IMR-90 (cell line): Measurements from ENCODE around the gene SERPINA9. TPM values are rescaled to one million over a fixed set of nuclear protein-coding genes. Genes with fewer than 3 reads are reported as not detected.

Source experiments
- ATAC-seq: fragments of 200-7000 bp; cut with Tn5 transposase; 2 replicates; pipeline ENCODE4 v1.9.1; 2020; ENCODE audit warnings: low read depth, mild to moderate bottlenecking, moderate library complexity
- BruUV-seq: library from RNA; stranded (reverse); fragments of 400-500 nt; replicated peaks from 2 replicates; lab custom pipeline; 2021; lab: Mats Ljungman, UMichigan
- CTCF ChIA-PET: fragments of 300-600 bp; formaldehyde crosslinking; extraction: SDS; loops from one replicate; lab custom pipeline; 2021; ENCODE audit warnings: antibody characterized with exemption; lab: Yijun Ruan, JAX
- POLR2A ChIA-PET: fragments of 300-600 bp; sonication (Branson Sonifier 250); formaldehyde crosslinking; loops from one replicate; lab custom pipeline; 2022; ENCODE audit warnings: antibody characterized with exemption; ENCODE audit not compliant: unreplicated experiment; lab: Charles Lee
- DNase-seq: peaks from one replicate; pipeline ENCODE4 v3.0.0; 2013
- H2AFZ ChIP-seq: replicated peaks from 2 replicates; pipeline ENCODE3; 2013; ENCODE audit warnings: low read length, mild to moderate bottlenecking; ENCODE audit not compliant: poor library complexity
- H2AK5ac ChIP-seq: 2 replicates; pipeline ENCODE4 v1.6.1; 2013; ENCODE audit warnings: low read depth, low read length, inconsistent platforms
- H2AK9ac ChIP-seq: replicated peaks from 2 replicates; pipeline ENCODE3; 2013; ENCODE audit warnings: mild to moderate bottlenecking, low read depth, low read length, moderate library complexity; ENCODE audit not compliant: poor library complexity
- H2BK120ac ChIP-seq: 2 replicates; pipeline ENCODE4 v1.6.1; 2013; ENCODE audit warnings: low read depth, low read length, inconsistent platforms
- H2BK15ac ChIP-seq: 3 replicates; pipeline ENCODE4 v1.6.1; 2013; ENCODE audit warnings: low read depth, low read length, inconsistent platforms
- H2BK20ac ChIP-seq: 2 replicates; pipeline ENCODE4 v1.6.1; 2013; ENCODE audit warnings: low read depth, mild to moderate bottlenecking, inconsistent platforms, low read length, moderate library complexity
- H2BK5ac ChIP-seq: 2 replicates; pipeline ENCODE4 v1.6.1; 2013; ENCODE audit warnings: mild to moderate bottlenecking, low read depth, low read length, inconsistent platforms; ENCODE audit not compliant: poor library complexity, severe bottlenecking
- H3K14ac ChIP-seq: replicated peaks from 2 replicates; pipeline ENCODE4 v1.6.1; 2013; ENCODE audit warnings: low read depth, low read length, inconsistent platforms
- H3K18ac ChIP-seq: 2 replicates; pipeline ENCODE4 v1.6.1; 2013; ENCODE audit warnings: low read depth, low read length, control low read depth
- H3K23ac ChIP-seq: 2 replicates; pipeline ENCODE4 v1.6.1; 2013; ENCODE audit warnings: low read depth, low read length, inconsistent platforms
- H3K27ac ChIP-seq: 2 replicates; pipeline ENCODE4 v1.5.1; 2013; ENCODE audit warnings: mild to moderate bottlenecking, control low read depth, low read length; ENCODE audit not compliant: insufficient read depth
- H3K27me3 ChIP-seq: 2 replicates; pipeline ENCODE4 v1.6.1; 2013; ENCODE audit warnings: low read length; ENCODE audit not compliant: control insufficient read depth, insufficient read depth
- H3K36me3 ChIP-seq: 2 replicates; pipeline ENCODE4 v1.6.1; 2013; ENCODE audit warnings: low read length, mixed read lengths; ENCODE audit not compliant: control insufficient read depth, insufficient read depth
- H3K4ac ChIP-seq: 2 replicates; pipeline ENCODE4 v1.6.1; 2013; ENCODE audit warnings: low read depth, low read length, inconsistent platforms
- H3K4me1 ChIP-seq: 2 replicates; pipeline ENCODE4 v1.6.1; 2013; ENCODE audit warnings: low read length, mixed read lengths; ENCODE audit not compliant: control insufficient read depth, insufficient read depth
- H3K4me2 ChIP-seq: 2 replicates; pipeline ENCODE4 v1.6.1; 2013; ENCODE audit warnings: low read depth, mild to moderate bottlenecking, control low read depth, low read length, moderate library complexity
- H3K4me3 ChIP-seq: 2 replicates; pipeline ENCODE4 v1.5.1; 2013; ENCODE audit warnings: low read depth, mild to moderate bottlenecking, control low read depth, low read length, moderate library complexity; ENCODE audit not compliant: insufficient read depth
- H3K56ac ChIP-seq: 2 replicates; pipeline ENCODE4 v1.6.1; 2013; ENCODE audit warnings: low read length, inconsistent platforms; ENCODE audit not compliant: insufficient read depth; ENCODE audit errors: extremely low read depth
- H3K79me1 ChIP-seq, 2 experiments: 2 replicates each; pipeline ENCODE4 v1.6.1; 2013; ENCODE audit warnings: low read length in 2 of 2, inconsistent platforms in 1 of 2, low read depth in 1 of 2
- H3K9ac ChIP-seq: 2 replicates; pipeline ENCODE4 v1.6.1; 2013; ENCODE audit warnings: low read depth, low read length, control low read depth
- H3K9me1 ChIP-seq: 2 replicates; pipeline ENCODE4 v1.6.1; 2013; ENCODE audit warnings: low read length, inconsistent platforms; ENCODE audit not compliant: insufficient read depth
- H3K9me3 ChIP-seq: 2 replicates; pipeline ENCODE4 v1.6.1; 2013; ENCODE audit warnings: low read length; ENCODE audit not compliant: control insufficient read depth, insufficient read depth
- H4K20me1 ChIP-seq: 2 replicates; pipeline ENCODE4 v1.6.1; 2013; ENCODE audit warnings: low read length, inconsistent platforms; ENCODE audit not compliant: insufficient read depth
- H4K5ac ChIP-seq: 2 replicates; pipeline ENCODE4 v1.6.1; 2013; ENCODE audit warnings: mild to moderate bottlenecking, low read depth, low read length, control low read depth
- H4K8ac ChIP-seq, 2 experiments: 2 replicates each; pipeline ENCODE4 v1.6.1; 2013; ENCODE audit warnings: low read depth in 2 of 2, low read length in 2 of 2, control low read depth in 1 of 2, inconsistent platforms in 1 of 2
- H4K91ac ChIP-seq: 2 replicates; pipeline ENCODE4 v1.6.1; 2013; ENCODE audit warnings: low read depth, low read length, inconsistent platforms; ENCODE audit not compliant: insufficient read depth
- BHLHE40 ChIP-seq: fragments of 150-350 bp; IDR thresholded peaks from 2 replicates; pipeline ENCODE4 v1.6.1; 2016; ENCODE audit warnings: mild to moderate bottlenecking, low read depth, low read length
- CEBPB ChIP-seq: IDR thresholded peaks from 2 replicates; pipeline ENCODE4 v1.6.1; 2012; ENCODE audit warnings: low read depth, low read length, improper control_type of control experiment
- CHD1 ChIP-seq: IDR thresholded peaks from 2 replicates; pipeline ENCODE4 v1.6.1; 2012; ENCODE audit warnings: low read depth, low read length, improper control_type of control experiment
- FOS ChIP-seq: fragments of 150-350 bp; IDR thresholded peaks from 2 replicates; pipeline ENCODE4 v1.6.1; 2016; ENCODE audit warnings: low read depth, low read length
- MAFK ChIP-seq: IDR thresholded peaks from 2 replicates; pipeline ENCODE4 v1.6.1; 2012; ENCODE audit warnings: low read depth, low read length, improper control_type of control experiment
- MAZ ChIP-seq: IDR thresholded peaks from 2 replicates; pipeline ENCODE4 v1.6.1; 2012; ENCODE audit warnings: low read depth, mild to moderate bottlenecking, low read length, improper control_type of control experiment, moderate library complexity, borderline replicate concordance
- MXI1 ChIP-seq: IDR thresholded peaks from 2 replicates; pipeline ENCODE4 v1.6.1; 2012; ENCODE audit warnings: low read depth, mild to moderate bottlenecking, low read length, moderate library complexity, borderline replicate concordance
- NFE2L2 ChIP-seq: fragments of 150-350 bp; IDR thresholded peaks from 2 replicates; pipeline ENCODE4 v1.6.1; 2016; ENCODE audit warnings: low read depth, mild to moderate bottlenecking, low read length
- POLR2A ChIP-seq: IDR thresholded peaks from 2 replicates; pipeline ENCODE4 v1.6.1; 2012; ENCODE audit warnings: mild to moderate bottlenecking, low read depth, low read length
- RAD21 ChIP-seq: IDR thresholded peaks from 2 replicates; pipeline ENCODE4 v1.6.1; 2012; ENCODE audit warnings: low read length, improper control_type of control experiment
- RCOR1 ChIP-seq: IDR thresholded peaks from 2 replicates; pipeline ENCODE4 v1.6.1; 2012; ENCODE audit warnings: mild to moderate bottlenecking, low read length, improper control_type of control experiment; ENCODE audit not compliant: insufficient replicate concordance
- RFX5 ChIP-seq: IDR thresholded peaks from 2 replicates; pipeline ENCODE4 v1.8.0; 2012; ENCODE audit warnings: low read depth, mild to moderate bottlenecking, low read length, moderate library complexity
- SMC3 ChIP-seq: fragments of 150-350 bp; IDR thresholded peaks from 2 replicates; pipeline ENCODE4 v1.6.1; 2016; ENCODE audit warnings: low read depth, mild to moderate bottlenecking, antibody characterized with exemption, low read length, moderate library complexity
- WGBS, 2 experiments: methylation state at CpG; one replicate each; pipeline versions ENCODE4 v1.1.5 to v1.1.7; 2013; ENCODE audit warnings: missing lambda C conversion rate in 2 of 2; ENCODE audit not compliant: insufficient read length in 1 of 2; ENCODE audit errors: extremely low coverage in 2 of 2; 5-methylcytosine and 5-hydroxymethylcytosine counted together
- dilution Hi-C: fragments of 300-500 bp; cut with HindIII; formaldehyde crosslinking; loops from one replicate; pipeline ENCODE4 v1.14.3; 2018; ENCODE audit warnings: low sequenced_read_pairs; ENCODE audit not compliant: unreplicated experiment
- in situ Hi-C: fragments of 300-500 bp; cut with MboI; formaldehyde crosslinking; loops from 3 replicates; pipeline ENCODE4 v1.14.3; 2019; ENCODE audit warnings: low sequenced_read_pairs, inconsistent platforms, mixed read lengths
- intact Hi-C: fragments of 100-400 bp; cut with micrococcal nuclease; formaldehyde crosslinking; loops from 2 replicates; pipeline ENCODE4 v1.10.0; 2022
- polyA plus RNA-seq, 3 experiments: library from polyadenylated mRNA; depleted of rRNA; stranded (reverse); fragments of >200 nt; gene quantifications; 2 replicates each; pipeline ENCODE4 v1.2.3, GENCODE V29; 2012; ENCODE audit warnings: low replicate concordance in 1 of 3
- total RNA-seq: library from RNA; depleted of rRNA; stranded (reverse); fragments of >200 nt; gene quantifications from 2 replicates; pipeline ENCODE4 v1.2.3, GENCODE V29; 2012
- TF ChIP-seq, protein P1 (sequence below): fragments of 150-350 bp; IDR thresholded peaks from 2 replicates; pipeline ENCODE4 v1.6.1; 2017; ENCODE audit warnings: mild to moderate bottlenecking, antibody characterized with exemption, low read length, low read depth
- TF ChIP-seq, protein P2 (sequence below): fragments of 150-350 bp; IDR thresholded peaks from 2 replicates; pipeline ENCODE4 v1.6.1; 2016; ENCODE audit warnings: low read depth, mild to moderate bottlenecking, low read length, moderate library complexity, borderline replicate concordance
- TF ChIP-seq, protein P3 (sequence below): conservative IDR thresholded peaks from 2 replicates; pipeline ENCODE4 v1.5.1; 2012; ENCODE audit warnings: mild to moderate bottlenecking, low read depth, low read length, improper control_type of control experiment

The SERPINA9 gene
- total and polyA plus RNA-seq, 2 of the 4 experiments (the other 2 are of a cell fraction) = 0.09 to 0.18 TPM

DNA sequence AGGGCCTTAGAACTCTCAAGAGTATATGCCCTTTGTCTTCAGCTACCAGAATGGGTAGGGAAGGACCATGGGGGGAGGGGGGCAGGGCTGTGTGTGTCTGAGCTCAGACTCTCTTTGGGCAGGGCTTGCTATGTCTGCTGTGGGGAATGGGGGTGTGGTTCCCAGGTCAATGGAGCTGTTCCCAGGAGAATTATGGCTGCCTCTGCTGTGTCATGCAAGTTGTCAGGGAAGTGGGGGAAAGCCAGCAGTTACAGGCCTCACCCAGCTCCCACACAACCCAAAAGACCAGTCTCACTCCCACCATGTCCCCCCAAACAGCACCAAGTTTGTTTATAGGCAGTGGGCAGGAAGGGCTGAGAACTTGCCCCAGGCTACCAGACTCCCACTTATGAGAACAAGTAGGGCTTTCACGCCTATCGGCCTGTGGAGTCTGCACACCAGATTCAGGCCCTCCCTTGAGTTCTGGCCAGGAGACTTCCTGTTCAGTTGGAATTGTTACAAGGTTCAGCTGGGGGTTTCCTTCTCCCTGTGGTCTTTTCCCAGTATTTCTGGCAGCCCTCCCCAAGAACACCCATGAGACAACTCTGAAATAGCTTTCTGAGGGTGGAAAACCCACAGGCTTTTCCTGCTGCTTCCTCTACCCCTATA is 17.3 kb downstream of the SERPINA9 start:
- intact Hi-C loops = no loop called here
- dilution Hi-C loops = no loop called here
- POLR2A ChIA-PET = no interaction called here

More for the DNA sequence above, 17.3 kb downstream of the SERPINA9 start:
- no peaks in the 10 kb centered on the region for H3K36me3 ChIP-seq
- H3K79me1 ChIP-seq = no peaks in the 10 kb centered on the region
- H2AFZ ChIP-seq = no peak overlapping the region
- no peak overlapping the region for H3K4ac ChIP-seq
- no peak overlapping the region for H3K18ac ChIP-seq
- H2BK5ac ChIP-seq = no peak overlapping the region
- no peaks in the 10 kb centered on the region for H3K4me1 ChIP-seq
- TF ChIP-seq NFE2L2 (no peak), MXI1 (no peak), RAD21 (no peak), RFX5 (no peak), RCOR1 (no peak), POLR2A (no peak), BHLHE40 (no peak), CEBPB (no peak), CHD1 (no peak), MAZ (no peak), MAFK (no peak), SMC3 (no peak), FOS (no peak)
- TF ChIP-seq, protein P1, sequence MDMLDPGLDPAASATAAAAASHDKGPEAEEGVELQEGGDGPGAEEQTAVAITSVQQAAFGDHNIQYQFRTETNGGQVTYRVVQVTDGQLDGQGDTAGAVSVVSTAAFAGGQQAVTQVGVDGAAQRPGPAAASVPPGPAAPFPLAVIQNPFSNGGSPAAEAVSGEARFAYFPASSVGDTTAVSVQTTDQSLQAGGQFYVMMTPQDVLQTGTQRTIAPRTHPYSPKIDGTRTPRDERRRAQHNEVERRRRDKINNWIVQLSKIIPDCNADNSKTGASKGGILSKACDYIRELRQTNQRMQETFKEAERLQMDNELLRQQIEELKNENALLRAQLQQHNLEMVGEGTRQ = no peak
- TF ChIP-seq, protein P2, sequence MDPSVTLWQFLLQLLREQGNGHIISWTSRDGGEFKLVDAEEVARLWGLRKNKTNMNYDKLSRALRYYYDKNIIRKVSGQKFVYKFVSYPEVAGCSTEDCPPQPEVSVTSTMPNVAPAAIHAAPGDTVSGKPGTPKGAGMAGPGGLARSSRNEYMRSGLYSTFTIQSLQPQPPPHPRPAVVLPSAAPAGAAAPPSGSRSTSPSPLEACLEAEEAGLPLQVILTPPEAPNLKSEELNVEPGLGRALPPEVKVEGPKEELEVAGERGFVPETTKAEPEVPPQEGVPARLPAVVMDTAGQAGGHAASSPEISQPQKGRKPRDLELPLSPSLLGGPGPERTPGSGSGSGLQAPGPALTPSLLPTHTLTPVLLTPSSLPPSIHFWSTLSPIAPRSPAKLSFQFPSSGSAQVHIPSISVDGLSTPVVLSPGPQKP = no peak
- TF ChIP-seq, protein P3, sequence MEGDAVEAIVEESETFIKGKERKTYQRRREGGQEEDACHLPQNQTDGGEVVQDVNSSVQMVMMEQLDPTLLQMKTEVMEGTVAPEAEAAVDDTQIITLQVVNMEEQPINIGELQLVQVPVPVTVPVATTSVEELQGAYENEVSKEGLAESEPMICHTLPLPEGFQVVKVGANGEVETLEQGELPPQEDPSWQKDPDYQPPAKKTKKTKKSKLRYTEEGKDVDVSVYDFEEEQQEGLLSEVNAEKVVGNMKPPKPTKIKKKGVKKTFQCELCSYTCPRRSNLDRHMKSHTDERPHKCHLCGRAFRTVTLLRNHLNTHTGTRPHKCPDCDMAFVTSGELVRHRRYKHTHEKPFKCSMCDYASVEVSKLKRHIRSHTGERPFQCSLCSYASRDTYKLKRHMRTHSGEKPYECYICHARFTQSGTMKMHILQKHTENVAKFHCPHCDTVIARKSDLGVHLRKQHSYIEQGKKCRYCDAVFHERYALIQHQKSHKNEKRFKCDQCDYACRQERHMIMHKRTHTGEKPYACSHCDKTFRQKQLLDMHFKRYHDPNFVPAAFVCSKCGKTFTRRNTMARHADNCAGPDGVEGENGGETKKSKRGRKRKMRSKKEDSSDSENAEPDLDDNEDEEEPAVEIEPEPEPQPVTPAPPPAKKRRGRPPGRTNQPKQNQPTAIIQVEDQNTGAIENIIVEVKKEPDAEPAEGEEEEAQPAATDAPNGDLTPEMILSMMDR = no peak
- no peaks in the 10 kb centered on the region for H3K9me1 ChIP-seq
- no peak overlapping the region for H3K4me2 ChIP-seq
- CTCF ChIA-PET = interaction anchor here (0.7 kb wide), 1 partner anchor 11 kb away, joined by 4 read pairs; no protein-coding TSS in a partner anchor
- no peak overlapping the region for H2BK20ac ChIP-seq
- H3K14ac ChIP-seq = no peak overlapping the region
- no peak overlapping the region for H3K56ac ChIP-seq
- H4K8ac ChIP-seq = no peak overlapping the region
- H2BK15ac ChIP-seq = no peak overlapping the region
- no peak overlapping the region for H2AK9ac ChIP-seq
- no peak overlapping the region for H2AK5ac ChIP-seq
- H3K4me3 ChIP-seq = no peak overlapping the region
- no peaks in the 10 kb centered on the region for H3K9me3 ChIP-seq
- no peaks in the 10 kb centered on the region for H3K27me3 ChIP-seq
- H4K5ac ChIP-seq = no peak overlapping the region
- no peak overlapping the region for H2BK120ac ChIP-seq
- H3K27ac ChIP-seq = no peak overlapping the region
- no peaks in the 10 kb centered on the region for H4K20me1 ChIP-seq
- no CpG with 5 or more reads among the region's 2 CpGs for whole genome bisulfite sequencing, 2 experiments
- in situ Hi-C loops = no loop called here
- BruUV-seq = no TSS peak
- H3K9ac ChIP-seq = no peak overlapping the region
- no peak for DNase-seq
- ATAC-seq = no peak
- no peak overlapping the region for H3K23ac ChIP-seq
- H4K91ac ChIP-seq = no peak overlapping the region
